K562 (cell line): ENCODE results near the gene PACS1. TPM values are rescaled to one million over a fixed set of nuclear protein-coding genes. Genes with fewer than 3 reads are reported as not detected.
"Not testable (repeated sequence)": the region's sequence is repeated elsewhere in the genome, so short reads cannot be mapped to it uniquely, and the experiment has no call there.

Experiments
- ATAC-seq: fragments of 200-7000 bp; cut with Tn5 transposase; 3 replicates; pipeline ENCODE4 v1.9.1; 2020; ENCODE audit warnings: moderate library complexity
- BruUV-seq: library from RNA; stranded (reverse); fragments of 400-500 nt; replicated peaks from 2 replicates; lab custom pipeline; 2021; lab: Mats Ljungman, UMichigan
- CTCF ChIA-PET: fragments of 300-600 bp; formaldehyde crosslinking; extraction: SDS; loops from one replicate; lab custom pipeline; 2021; ENCODE audit warnings: low intra/inter-chr PET ratio; lab: Yijun Ruan, JAX
- POLR2A ChIA-PET: fragments of 300-600, 350-650 bp; sonication (Branson Sonifier 250); formaldehyde crosslinking; extraction: SDS; loops from one replicate; lab custom pipeline; 2021; ENCODE audit warnings: antibody characterized with exemption, inconsistent platforms; lab: Yijun Ruan, JAX
- DNase-seq, 4 experiments: peaks; one replicate each; pipeline versions ENCODE4 v3.0.0 to v3.0.0-alpha.2; 2011 to 2018; ENCODE audit warnings: low spot score in 3 of 4, mixed read lengths in 3 of 4; ENCODE audit errors: extremely low read depth in 1 of 4
- FAIRE-seq: peaks from 2 replicates; lab custom pipeline; 2011; peaks lifted over from hg19 to GRCh38; lab: Jason Lieb, UNC
- H2AFZ ChIP-seq: 2 replicates; pipeline ENCODE4 v1.6.0; 2011; ENCODE audit warnings: low read depth, low read length, control low read depth, inconsistent platforms
- H3K27ac ChIP-seq: fragments of 200-600 bp; 3 replicates; pipeline ENCODE4 v1.8.0; 2011; ENCODE audit warnings: low read depth, mild to moderate bottlenecking, control low read depth, inconsistent platforms, low read length, moderate library complexity, mixed read lengths; ENCODE audit errors: extremely low read depth
- H3K27me3 ChIP-seq, 2 experiments: fragments of 300-600 bp in 1 of 2; 2 replicates in 1 of 2; 3 replicates in 1 of 2; pipeline versions ENCODE4 v1.6.0 to v1.8.0; 2011; ENCODE audit warnings: inconsistent platforms in 2 of 2, low read length in 2 of 2, mild to moderate bottlenecking in 1 of 2, mixed read lengths in 1 of 2, moderate library complexity in 1 of 2; ENCODE audit not compliant: control insufficient read depth in 2 of 2, insufficient read depth in 2 of 2
- H3K36me3 ChIP-seq: fragments of 300-600 bp; 3 replicates; pipeline ENCODE4 v1.8.0; 2011; ENCODE audit warnings: mild to moderate bottlenecking, low read length, inconsistent platforms; ENCODE audit not compliant: control insufficient read depth, insufficient read depth
- H3K4me1 ChIP-seq, 2 experiments: fragments of 200-600 bp in 1 of 2; replicated peaks in 1 of 2; 2 replicates in 1 of 2; 3 replicates in 1 of 2; pipeline versions ENCODE4 v1.5.1 to v1.8.0; 2011; ENCODE audit warnings: inconsistent platforms in 2 of 2, low read length in 2 of 2, mild to moderate bottlenecking in 1 of 2, mixed read lengths in 1 of 2, moderate library complexity in 1 of 2; ENCODE audit not compliant: control insufficient read depth in 2 of 2, insufficient read depth in 2 of 2
- H3K4me2 ChIP-seq: 2 replicates; pipeline ENCODE4 v1.6.1; 2011; ENCODE audit warnings: low read length, control low read depth, inconsistent platforms, mixed read lengths; ENCODE audit not compliant: insufficient read depth
- H3K4me3 ChIP-seq: fragments of 200-600 bp; sonication (generic), shearing (Covaris generic); 2 replicates; pipeline ENCODE4 v1.5.1; 2016; ENCODE audit warnings: control low read depth, inconsistent platforms
- H3K79me2 ChIP-seq: fragments of 200-600 bp; 3 replicates; pipeline ENCODE4 v1.8.0; 2011; ENCODE audit warnings: low read length, inconsistent platforms; ENCODE audit not compliant: control insufficient read depth, insufficient read depth
- H3K9ac ChIP-seq, 2 experiments: 2 replicates each; pipeline versions ENCODE4 v1.6.0 to v1.6.1; 2011; ENCODE audit warnings: low read depth in 2 of 2, low read length in 2 of 2, control low read depth in 1 of 2, inconsistent platforms in 1 of 2, mild to moderate bottlenecking in 1 of 2, mixed read lengths in 1 of 2; ENCODE audit not compliant: insufficient read depth in 1 of 2
- H3K9me1 ChIP-seq: one replicate; pipeline ENCODE4 v1.6.0; 2011; ENCODE audit warnings: inconsistent platforms, mild to moderate bottlenecking, low read length, moderate library complexity; ENCODE audit not compliant: control insufficient read depth, insufficient read depth
- H3K9me3 ChIP-seq: replicated peaks from 2 replicates; pipeline ENCODE4 v1.5.1; 2011; ENCODE audit warnings: low read depth, low read length, inconsistent platforms; ENCODE audit not compliant: control insufficient read depth, insufficient read depth
- H4K20me1 ChIP-seq: replicated peaks from 2 replicates; pipeline ENCODE4 v1.6.1; 2011; ENCODE audit warnings: low read length, inconsistent platforms, mixed read lengths; ENCODE audit not compliant: control insufficient read depth, insufficient read depth
- CBFA2T2 ChIP-seq: fragments of 450-650 bp; conservative IDR thresholded peaks from 2 replicates; pipeline ENCODE4 v1.6.1; 2017; ENCODE audit warnings: mild to moderate bottlenecking
- ETS2 ChIP-seq: IDR thresholded peaks from 2 replicates; pipeline ENCODE4 v1.6.1; 2016; ENCODE audit warnings: borderline replicate concordance, missing genetic modification characterization, mild to moderate bottlenecking, moderate library complexity, missing compliant biosample characterization; ENCODE audit not compliant: poor library complexity, severe bottlenecking
- HDGF ChIP-seq: fragments of 450-650 bp; IDR thresholded peaks from 2 replicates; pipeline ENCODE4 v1.6.1; 2016
- RBFOX2 ChIP-seq: fragments of 200-400 bp; formaldehyde crosslinking; IDR thresholded peaks from 2 replicates; pipeline ENCODE4 v1.6.1; 2017; ENCODE audit warnings: low read depth, mild to moderate bottlenecking, low read length, moderate library complexity
- ZC3H4 ChIP-seq: sonication (generic); formaldehyde crosslinking; IDR thresholded peaks from 2 replicates; pipeline ENCODE4 v1.9.0; 2021; ENCODE audit warnings: missing genetic modification reagents, borderline replicate concordance
- ZNF217 ChIP-seq: sonication (generic); formaldehyde crosslinking; IDR thresholded peaks from 2 replicates; pipeline ENCODE4 v1.8.0; 2022; ENCODE audit warnings: mild to moderate bottlenecking, missing genetic modification reagents
- ZNF384 ChIP-seq: IDR thresholded peaks from 2 replicates; pipeline ENCODE4 v1.6.1; 2012; ENCODE audit warnings: low read depth, low read length, improper control_type of control experiment
- WGBS: fragments of 100-300 bp; shearing (Covaris generic); methylation state at CpG from one replicate; pipeline ENCODE4 v1.1.6; 2016; ENCODE audit warnings: low coverage, mixed read lengths; ENCODE audit not compliant: insufficient coverage; ENCODE audit errors: missing lambda C conversion rate; 5-methylcytosine and 5-hydroxymethylcytosine counted together
- in situ Hi-C: fragments of 300-500 bp; cut with MboI; formaldehyde crosslinking; loops from 4 replicates; pipeline ENCODE4 v1.15.0; 2018; ENCODE audit warnings: inconsistent platforms, mixed read lengths
- intact Hi-C: fragments of 100-400 bp; cut with micrococcal nuclease; formaldehyde crosslinking; loops from 2 replicates; pipeline ENCODE4 v1.14.2; 2022
- polyA plus RNA-seq, 8 experiments: library from polyadenylated mRNA; depleted of rRNA in 4 of 8; stranded (reverse) in 5 of 8; unstranded in 3 of 8; fragments of >200 nt; fragmentation: Nextera tagmentation in 2 of 8; fragmentation: Illumina TruSeq in 1 of 8; extraction: Ambion mirVana in 2 of 8; extraction: Trizol in 1 of 8; gene quantifications; 2 replicates each; pipeline versions ENCODE4 v1.2.1 to v1.2.3, GENCODE V29; 2011 to 2014; ENCODE audit warnings: inconsistent platforms in 1 of 8, missing spikeins in 1 of 8
- total RNA-seq, 7 experiments: library from RNA; depleted of rRNA in 6 of 7; stranded (reverse); fragments of >200 nt in 6 of 7; fragmentation: Illumina TruSeq in 2 of 7; extraction: Trizol in 2 of 7; gene quantifications; 2 replicates each; pipeline versions ENCODE4 v1.2.1 to v1.2.3, GENCODE V29; 2011 to 2021; ENCODE audit warnings: low replicate concordance in 1 of 7
- TF ChIP-seq, protein P1 (sequence below): fragments of 150-350 bp; IDR thresholded peaks from 2 replicates; pipeline ENCODE4 v1.6.1; 2014; ENCODE audit warnings: low read depth, mild to moderate bottlenecking, low read length, borderline replicate concordance

Gene PACS1
- total and polyA plus RNA-seq, 9 of the 15 experiments (the other 6 are each of a cell fraction or from before 2014, with no cell fraction given), result 0.34 to 28.1 (median 8.5) TPM

DNA sequence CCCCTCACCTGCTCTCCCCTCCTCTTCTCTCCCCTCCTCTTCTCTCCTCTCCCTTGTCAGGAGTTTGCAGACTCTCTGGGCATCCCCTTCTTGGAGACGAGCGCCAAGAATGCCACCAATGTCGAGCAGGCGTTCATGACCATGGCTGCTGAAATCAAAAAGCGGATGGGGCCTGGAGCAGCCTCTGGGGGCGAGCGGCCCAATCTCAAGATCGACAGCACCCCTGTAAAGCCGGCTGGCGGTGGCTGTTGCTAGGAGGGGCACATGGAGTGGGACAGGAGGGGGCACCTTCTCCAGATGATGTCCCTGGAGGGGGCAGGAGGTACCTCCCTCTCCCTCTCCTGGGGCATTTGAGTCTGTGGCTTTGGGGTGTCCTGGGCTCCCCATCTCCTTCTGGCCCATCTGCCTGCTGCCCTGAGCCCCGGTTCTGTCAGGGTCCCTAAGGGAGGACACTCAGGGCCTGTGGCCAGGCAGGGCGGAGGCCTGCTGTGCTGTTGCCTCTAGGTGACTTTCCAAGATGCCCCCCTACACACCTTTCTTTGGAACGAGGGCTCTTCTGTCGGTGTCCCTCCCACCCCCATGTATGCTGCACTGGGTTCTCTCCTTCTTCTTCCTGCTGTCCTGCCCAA lies 206.0 kb downstream of the PACS1 start:
- H3K4me2 ChIP-seq, result no peak overlapping the region
- H3K9ac ChIP-seq, result no peak overlapping the region; a peak in 1 of 4 replicates
- intact Hi-C loops, result no loop called here
- FAIRE-seq, result no peak
- H3K36me3 ChIP-seq, result peaks cover 51% of the 10 kb centered on the region
- H3K79me2 ChIP-seq, result peaks cover 3% of the 10 kb centered on the region; the same call in 1 of the 3 replicates
- no TSS peak for BruUV-seq
- H3K9me3 ChIP-seq, result no peaks in the 10 kb centered on the region
- H4K20me1 ChIP-seq, result 0 out of 2 replicates have a peak, but pooled peaks cover 10% of the 10 kb centered on the region
- H3K4me3 ChIP-seq, result no peak overlapping the region
- no peak for TF ChIP-seq CBFA2T2
- no peak for TF ChIP-seq ZNF217 (CRISPR knock-in tag)
- TF ChIP-seq ZNF384, result no peak
- TF ChIP-seq HDGF, result no peak
- TF ChIP-seq ETS2 (tag), result no peak
- TF ChIP-seq ZC3H4 (CRISPR knock-in tag), result no peak
- 0 out of 2 replicates have a peak, but pooled peaks have one; percentile 14 for TF ChIP-seq RBFOX2
- TF ChIP-seq, protein P1, sequence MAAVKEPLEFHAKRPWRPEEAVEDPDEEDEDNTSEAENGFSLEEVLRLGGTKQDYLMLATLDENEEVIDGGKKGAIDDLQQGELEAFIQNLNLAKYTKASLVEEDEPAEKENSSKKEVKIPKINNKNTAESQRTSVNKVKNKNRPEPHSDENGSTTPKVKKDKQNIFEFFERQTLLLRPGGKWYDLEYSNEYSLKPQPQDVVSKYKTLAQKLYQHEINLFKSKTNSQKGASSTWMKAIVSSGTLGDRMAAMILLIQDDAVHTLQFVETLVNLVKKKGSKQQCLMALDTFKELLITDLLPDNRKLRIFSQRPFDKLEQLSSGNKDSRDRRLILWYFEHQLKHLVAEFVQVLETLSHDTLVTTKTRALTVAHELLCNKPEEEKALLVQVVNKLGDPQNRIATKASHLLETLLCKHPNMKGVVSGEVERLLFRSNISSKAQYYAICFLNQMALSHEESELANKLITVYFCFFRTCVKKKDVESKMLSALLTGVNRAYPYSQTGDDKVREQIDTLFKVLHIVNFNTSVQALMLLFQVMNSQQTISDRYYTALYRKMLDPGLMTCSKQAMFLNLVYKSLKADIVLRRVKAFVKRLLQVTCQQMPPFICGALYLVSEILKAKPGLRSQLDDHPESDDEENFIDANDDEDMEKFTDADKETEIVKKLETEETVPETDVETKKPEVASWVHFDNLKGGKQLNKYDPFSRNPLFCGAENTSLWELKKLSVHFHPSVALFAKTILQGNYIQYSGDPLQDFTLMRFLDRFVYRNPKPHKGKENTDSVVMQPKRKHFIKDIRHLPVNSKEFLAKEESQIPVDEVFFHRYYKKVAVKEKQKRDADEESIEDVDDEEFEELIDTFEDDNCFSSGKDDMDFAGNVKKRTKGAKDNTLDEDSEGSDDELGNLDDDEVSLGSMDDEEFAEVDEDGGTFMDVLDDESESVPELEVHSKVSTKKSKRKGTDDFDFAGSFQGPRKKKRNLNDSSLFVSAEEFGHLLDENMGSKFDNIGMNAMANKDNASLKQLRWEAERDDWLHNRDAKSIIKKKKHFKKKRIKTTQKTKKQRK, result no peak
- TF ChIP-seq, all 486 proteins: peak for 1
- Histone ChIP-seq H3K27ac (no peak overlapping the region), H3K27me3 (no peaks in the 10 kb centered on the region), H3K9me1 (no peaks in the 10 kb centered on the region), H3K4me1 (peaks cover 0 to 18% of the 10 kb centered on the region in 2 experiments; a peak in 2 of 5 replicates), H2AFZ (no peak overlapping the region)
- WGBS, result 82% methylated on average over 9 of the region's 14 CpGs
- in situ Hi-C loops, result no loop called here
- POLR2A ChIA-PET, result no interaction called here
- ATAC-seq (no peak), DNase-seq (no peak)
- CTCF ChIA-PET, result no interaction called here

DNA sequence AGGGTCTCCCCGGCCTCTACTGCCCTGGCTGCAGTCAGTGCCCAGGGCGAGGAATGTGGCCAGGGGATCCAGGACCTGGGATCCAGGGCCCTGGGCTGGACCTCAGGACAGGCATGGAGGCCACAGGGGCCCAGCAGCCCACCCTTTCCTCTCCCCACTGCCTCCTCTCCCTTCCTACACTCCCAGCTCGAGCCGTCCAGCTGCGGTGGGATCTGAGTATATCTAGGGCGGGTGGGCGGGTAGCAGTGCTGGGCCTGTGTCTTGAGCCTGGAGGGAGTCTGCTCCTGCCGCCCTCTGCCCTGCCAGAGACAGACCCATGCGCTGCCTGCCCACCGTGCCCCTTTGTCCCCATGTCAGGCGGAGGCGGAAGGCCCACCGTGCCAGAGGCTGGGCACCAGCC lies 206.5 kb downstream of the PACS1 start:
- H3K9ac ChIP-seq, DNase-seq, H2AFZ ChIP-seq, H3K9me1 ChIP-seq, H3K27ac ChIP-seq, H3K9me3 ChIP-seq, FAIRE-seq, H3K4me2 ChIP-seq, H3K4me3 ChIP-seq, H3K79me2 ChIP-seq, H3K27me3 ChIP-seq, CTCF ChIA-PET, H4K20me1 ChIP-seq, BruUV-seq, intact Hi-C loops, in situ Hi-C loops: not testable (repeated sequence)
- H3K36me3 ChIP-seq, result peaks cover 48% of the 10 kb centered on the region
- ATAC-seq, result peak; percentile 3; the same call in 1 of the 3 replicates
- peaks cover 0 to 18% of the 10 kb centered on the region in 2 experiments; a peak in 2 of 5 replicates for H3K4me1 ChIP-seq
- POLR2A ChIA-PET, result interaction anchor here (0.7 to 1.5 kb wide), 3 partner anchors 9 to 197 kb away, joined by 3 to 5 read pairs (median 3); partner anchors contain the start of gene YIF1A
- WGBS, result 100% methylated on average over 3 of the region's 13 CpGs
